ENCODE results near the gene JOSD1. TPM values are rescaled to one million over a fixed set of nuclear protein-coding genes. Genes with fewer than 3 reads are reported as not detected.

JOSD1 gene
- total RNA-seq, 1 experiment from 2014 or later, result 19.2 TPM

GRCh38 chr22:38717244-38717643, 16.5 kb upstream of the JOSD1 start:
- Histone ChIP-seq H3K27ac (ENCODE audit: insufficient read length, low read depth, low read length) (no peak overlapping the region), H4K91ac (ENCODE audit: insufficient read length, low read depth, low read length) (no peak overlapping the region), H2AK5ac (ENCODE audit: insufficient read length, low read length) (no peak overlapping the region), H3K79me2 (ENCODE audit: insufficient read depth, low read length) (peaks cover 10% of the 10 kb centered on the region; the same call in 1 of the 2 replicates), H3K4me2 (ENCODE audit: insufficient read depth, insufficient read length, low read length) (no peak overlapping the region), H2BK20ac (ENCODE audit: low read depth, low read length, poor library complexity, severe bottlenecking) (no peak overlapping the region), H4K8ac (replicated peaks; ENCODE audit: insufficient read length, low read depth, low read length) (no peak overlapping the region), H2BK120ac (ENCODE audit: low read depth, low read length, poor library complexity, severe bottlenecking) (no peak overlapping the region), H2BK5ac (ENCODE audit: insufficient read length, low read length) (no peak overlapping the region), H3K4me1 (ENCODE audit: insufficient read depth, low read length) (peaks cover 10% of the 10 kb centered on the region; the same call in 1 of the 2 replicates), H2BK12ac (ENCODE audit: insufficient read length, low read depth, low read length) (no peak overlapping the region), H3K9ac (ENCODE audit: extremely low read depth, insufficient read length, low read length) (no peak overlapping the region), H3K18ac (ENCODE audit: insufficient read length, low read depth, low read length) (no peak overlapping the region), H3K23me2 (ENCODE audit: insufficient read length, low read depth, low read length, poor library complexity, severe bottlenecking) (no peaks in the 10 kb centered on the region), H4K20me1 (ENCODE audit: control insufficient read depth, insufficient read depth, insufficient read length) (no peaks in the 10 kb centered on the region), H2BK15ac (ENCODE audit: low read depth, low read length) (no peak overlapping the region), H2AFZ (ENCODE audit: low read length) (no peak overlapping the region), H3K56ac (ENCODE audit: insufficient read length, low read depth, low read length) (no peak overlapping the region), H4K5ac (ENCODE audit: insufficient read length, low read depth, low read length) (no peak overlapping the region), H3K27me3 (ENCODE audit: insufficient read depth, low read length) (no peaks in the 10 kb centered on the region), H3K23ac (ENCODE audit: insufficient read length, low read depth, low read length) (no peak overlapping the region), H3K4ac (ENCODE audit: low read depth, low read length) (no peak overlapping the region), H3K79me1 (ENCODE audit: insufficient read depth, low read depth, low read length, poor library complexity, severe bottlenecking) (peaks cover 4% of the 10 kb centered on the region), H3T11ph (ENCODE audit: low read length) (no peak overlapping the region), H3K9me3 (ENCODE audit: control insufficient read depth, low read depth, low read length) (no peaks in the 10 kb centered on the region), H3K14ac (ENCODE audit: insufficient read depth, low read length) (no peak overlapping the region)
- peaks cover 16 to 63% (median 49%) of the 10 kb centered on the region in 3 experiments for H3K36me3 Mint-ChIP-seq (ENCODE audit: insufficient read depth in 1 of 3, low read depth in 3 of 3)
- no peak for DNase-seq
- no peaks in the 10 kb centered on the region for H3K27me3 Mint-ChIP-seq (ENCODE audit: low read depth)
- TF ChIP-seq CTCF (conservative IDR thresholded peaks at IDR 0.05), result no peak
- peaks cover 20 to 38% of the 10 kb centered on the region in 2 experiments for H3K4me1 Mint-ChIP-seq
- no peaks in the 10 kb centered on the region for H3K9me3 Mint-ChIP-seq
- H3K27ac Mint-ChIP-seq, result peak overlapping the region in 2 of 3 experiments; percentile 65 to 96; a peak in 4 of 7 replicates
- no peak overlapping the region for H3K4me3 Mint-ChIP-seq
- no CpG with 5 or more reads among the region's 6 CpGs for WGBS (ENCODE audit: extremely low coverage, insufficient read length, low lambda C conversion rate)
